ENCODE measurements around the gene UBASH3B. TPM values are rescaled to one million over a fixed set of nuclear protein-coding genes. Genes with fewer than 3 reads are reported as not detected.

UBASH3B gene
- total RNA-seq, 1 donor from 2014 or later = 6.7 TPM

GRCh38 chr11:122746611-122747244 is 91.2 kb downstream of the UBASH3B start:
- no peak for DNase-seq
- H3K4me3 Mint-ChIP-seq (ENCODE audit: unreplicated experiment) = no peak overlapping the region
- peaks cover 17% of the 10 kb centered on the region for H3K4me1 Mint-ChIP-seq (ENCODE audit: low read depth, unreplicated experiment)
- peaks cover 2% of the 10 kb centered on the region for H3K27me3 Mint-ChIP-seq (ENCODE audit: unreplicated experiment)
- no peak overlapping the region for H3K27ac Mint-ChIP-seq (ENCODE audit: unreplicated experiment)
- no peaks in the 10 kb centered on the region for H3K36me3 Mint-ChIP-seq (ENCODE audit: unreplicated experiment)
- TF ChIP-seq, protein P1, sequence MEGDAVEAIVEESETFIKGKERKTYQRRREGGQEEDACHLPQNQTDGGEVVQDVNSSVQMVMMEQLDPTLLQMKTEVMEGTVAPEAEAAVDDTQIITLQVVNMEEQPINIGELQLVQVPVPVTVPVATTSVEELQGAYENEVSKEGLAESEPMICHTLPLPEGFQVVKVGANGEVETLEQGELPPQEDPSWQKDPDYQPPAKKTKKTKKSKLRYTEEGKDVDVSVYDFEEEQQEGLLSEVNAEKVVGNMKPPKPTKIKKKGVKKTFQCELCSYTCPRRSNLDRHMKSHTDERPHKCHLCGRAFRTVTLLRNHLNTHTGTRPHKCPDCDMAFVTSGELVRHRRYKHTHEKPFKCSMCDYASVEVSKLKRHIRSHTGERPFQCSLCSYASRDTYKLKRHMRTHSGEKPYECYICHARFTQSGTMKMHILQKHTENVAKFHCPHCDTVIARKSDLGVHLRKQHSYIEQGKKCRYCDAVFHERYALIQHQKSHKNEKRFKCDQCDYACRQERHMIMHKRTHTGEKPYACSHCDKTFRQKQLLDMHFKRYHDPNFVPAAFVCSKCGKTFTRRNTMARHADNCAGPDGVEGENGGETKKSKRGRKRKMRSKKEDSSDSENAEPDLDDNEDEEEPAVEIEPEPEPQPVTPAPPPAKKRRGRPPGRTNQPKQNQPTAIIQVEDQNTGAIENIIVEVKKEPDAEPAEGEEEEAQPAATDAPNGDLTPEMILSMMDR (IDR thresholded peaks at IDR 0.05; ENCODE audit: partially characterized antibody, unreplicated experiment) = no peak
- H3K9me3 Mint-ChIP-seq (ENCODE audit: unreplicated experiment) = no peaks in the 10 kb centered on the region

DNA sequence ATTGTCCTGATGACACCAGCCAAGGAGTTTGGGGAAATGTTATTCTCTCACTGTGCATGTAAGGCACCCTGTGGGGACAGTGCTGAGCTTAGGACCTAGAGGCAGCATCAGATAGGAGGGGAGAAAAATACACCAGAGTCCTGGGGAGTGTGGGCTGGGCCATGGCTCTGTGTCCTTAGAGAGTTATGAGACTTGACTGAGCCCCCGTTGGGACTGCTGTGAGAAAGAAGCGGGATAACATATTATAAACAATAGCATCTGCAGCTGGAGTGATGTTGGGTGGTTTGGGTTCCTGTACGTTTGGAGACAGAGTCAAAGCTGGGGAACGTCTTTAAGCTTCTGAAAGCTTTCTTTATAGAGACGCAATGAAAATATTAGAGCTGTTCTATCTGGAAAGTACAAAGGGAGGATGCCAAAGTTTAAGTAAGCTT is 91.8 kb downstream of the UBASH3B start:
- TF ChIP-seq, protein P1 (IDR thresholded peaks at IDR 0.05; ENCODE audit: partially characterized antibody, unreplicated experiment) = no peak
- no peak overlapping the region for H3K27ac Mint-ChIP-seq (ENCODE audit: unreplicated experiment)
- H3K9me3 Mint-ChIP-seq (ENCODE audit: unreplicated experiment) = no peaks in the 10 kb centered on the region
- H3K4me3 Mint-ChIP-seq (ENCODE audit: unreplicated experiment) = no peak overlapping the region
- H3K36me3 Mint-ChIP-seq (ENCODE audit: unreplicated experiment) = no peaks in the 10 kb centered on the region
- peaks cover 2% of the 10 kb centered on the region for H3K27me3 Mint-ChIP-seq (ENCODE audit: unreplicated experiment)
- no peak for DNase-seq
- H3K4me1 Mint-ChIP-seq (ENCODE audit: low read depth, unreplicated experiment) = peaks cover 15% of the 10 kb centered on the region

GRCh38 chr11:122749005-122749687 is 93.6 kb downstream of the UBASH3B start:
- Mint-ChIP-seq H3K4me3 (ENCODE audit: unreplicated experiment) (no peak overlapping the region), H3K27me3 (ENCODE audit: unreplicated experiment) (peaks cover 2% of the 10 kb centered on the region), H3K36me3 (ENCODE audit: unreplicated experiment) (no peaks in the 10 kb centered on the region), H3K9me3 (ENCODE audit: unreplicated experiment) (no peaks in the 10 kb centered on the region), H3K4me1 (ENCODE audit: low read depth, unreplicated experiment) (peaks cover 15% of the 10 kb centered on the region), H3K27ac (ENCODE audit: unreplicated experiment) (no peak overlapping the region)
- no peak for DNase-seq
- TF ChIP-seq, protein P1 (IDR thresholded peaks at IDR 0.05; ENCODE audit: partially characterized antibody, unreplicated experiment) = no peak

DNA sequence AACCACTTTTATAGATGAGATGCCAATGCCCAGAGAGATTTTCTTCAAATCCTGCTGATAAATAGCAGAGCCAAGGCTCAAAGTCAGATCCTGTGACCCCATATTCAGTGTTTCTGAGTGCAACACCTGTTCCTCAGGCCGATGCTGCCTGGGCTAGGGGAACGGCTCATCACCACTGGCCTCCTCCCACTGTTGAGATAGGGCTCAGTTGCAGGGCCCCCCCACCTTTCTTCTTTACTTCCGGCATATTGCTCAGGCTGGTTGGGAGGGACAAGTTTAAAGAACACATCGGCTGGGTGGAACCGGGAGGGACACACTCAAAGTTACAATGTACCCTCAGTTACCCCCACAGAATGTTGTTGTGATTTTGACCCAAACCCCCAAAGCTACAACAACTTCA is 94.5 kb downstream of the UBASH3B start:
- Mint-ChIP-seq H3K36me3 (ENCODE audit: unreplicated experiment) (no peaks in the 10 kb centered on the region), H3K4me3 (ENCODE audit: unreplicated experiment) (no peak overlapping the region), H3K27ac (ENCODE audit: unreplicated experiment) (no peak overlapping the region), H3K9me3 (ENCODE audit: unreplicated experiment) (no peaks in the 10 kb centered on the region), H3K4me1 (ENCODE audit: low read depth, unreplicated experiment) (peaks cover 15% of the 10 kb centered on the region), H3K27me3 (ENCODE audit: unreplicated experiment) (peaks cover 2% of the 10 kb centered on the region)
- TF ChIP-seq, protein P1 (IDR thresholded peaks at IDR 0.05; ENCODE audit: partially characterized antibody, unreplicated experiment) = no peak
- no peak for DNase-seq

Measured in glutamatergic neuron (in vitro differentiated cells).